Measurements from ENCODE around the gene FKBP5. TPM values are rescaled to one million over a fixed set of nuclear protein-coding genes. Genes with fewer than 3 reads are reported as not detected.
A peak's percentile ranks its signal among the peaks of the same experiment; 100 is the strongest.

FKBP5 gene
- total and polyA plus RNA-seq, 2 donors (not counting 3 experiments of a cell fraction or from before 2014, with no cell fraction given) = 16.7 to 56.8 TPM

GRCh38 chr6:35727231-35727934 lies 38.7 kb upstream of the FKBP5 start:
- peak overlapping the region in 2 of 3 experiments; percentile 40 to 58 for H3K4me3 ChIP-seq (replicated peaks in 1 of 3; ENCODE audit: insufficient read depth in 1 of 3, low read depth in 1 of 3, low read length in 3 of 3)
- DNase-seq (ENCODE audit: low read depth, low spot score) (peak; percentile 77), FAIRE-seq (no peak)
- intact Hi-C loops (cut with micrococcal nuclease) = no loop called here
- H2AFZ ChIP-seq (ENCODE audit: low read depth, low read length) = peak overlapping the region; percentile 53
- TF ChIP-seq CTCF (IDR thresholded peaks at IDR 0.05; ENCODE audit: extremely low read depth in 1 of 2, insufficient read depth in 1 of 2, low read depth in 1 of 2, low read length in 2 of 2) = no peak
- TF ChIP-seq MAX (IDR thresholded peaks at IDR 0.05; ENCODE audit: insufficient read depth, insufficient read length) = no peak
- no peak for TF ChIP-seq EZH2 (IDR thresholded peaks at IDR 0.05; ENCODE audit: borderline replicate concordance, low read depth, low read length, severe bottlenecking)
- TF ChIP-seq POLR2A (IDR thresholded peaks at IDR 0.05; ENCODE audit: low read depth, low read length) = no peak
- TF ChIP-seq FOS (IDR thresholded peaks at IDR 0.05; ENCODE audit: borderline replicate concordance, insufficient read depth, low read length) = no peak
- no peak for TF ChIP-seq GATA2 (IDR thresholded peaks at IDR 0.05; ENCODE audit: insufficient read depth, insufficient read length, low read depth, low read length)
- no peak for TF ChIP-seq JUN (IDR thresholded peaks at IDR 0.05; ENCODE audit: borderline replicate concordance, insufficient read depth, insufficient read length, low read depth)
- no peak for TF ChIP-seq POLR2AphosphoS5 (IDR thresholded peaks at IDR 0.05; ENCODE audit: insufficient read depth, low read depth, low read length)
- no peak for TF ChIP-seq MYC (IDR thresholded peaks at IDR 0.05; ENCODE audit: low read depth, low read length)
- H3K36me3 ChIP-seq (ENCODE audit: control insufficient read depth in 2 of 2, extremely low read depth in 1 of 2, insufficient read depth in 2 of 2, low read length in 2 of 2) = no peaks in the 10 kb centered on the region
- H3K9ac ChIP-seq (replicated peaks; ENCODE audit: extremely low read depth, insufficient read depth, low read length) = peak overlapping the region; percentile 84
- no peaks in the 10 kb centered on the region for H4K20me1 ChIP-seq (replicated peaks; ENCODE audit: control insufficient read depth, extremely low read depth, insufficient read depth, low read length)
- peak overlapping the region; percentile 85 for H3K27ac ChIP-seq (ENCODE audit: insufficient read depth, low read depth, low read length)
- no peaks in the 10 kb centered on the region for H3K27me3 ChIP-seq (ENCODE audit: control insufficient read depth in 2 of 2, insufficient read depth in 2 of 2, low read length in 2 of 2)
- dilution Hi-C loops (cut with MboI; ENCODE audit: extremely low pct_ligation_motif_present, low sequenced_read_pairs) = no loop called here
- ChIA-PET CTCF (interaction anchor here (0.6 to 3.8 kb wide), 11 partner anchors 9 to 205 kb away, joined by 3 to 38 read pairs (median 3); partner anchors contain the start of gene ARMC12), POLR2A (interaction anchor here (0.6 kb wide), 1 partner anchor 255 kb away, joined by 4 read pairs; no protein-coding TSS in a partner anchor)
- H3K9me1 ChIP-seq (replicated peaks; ENCODE audit: control insufficient read depth, extremely low read depth, insufficient read depth, low read length) = no peaks in the 10 kb centered on the region
- no peaks in the 10 kb centered on the region for H3K79me2 ChIP-seq (ENCODE audit: control insufficient read depth, insufficient read depth, low read length)
- H3K4me1 ChIP-seq (ENCODE audit: control insufficient read depth, extremely low read depth, insufficient read depth, low read length) = peaks cover 34% of the 10 kb centered on the region
- H3K9me3 ChIP-seq (replicated peaks; ENCODE audit: control insufficient read depth, insufficient read depth, low read length) = no peaks in the 10 kb centered on the region
- peak overlapping the region; percentile 71 for H3K4me2 ChIP-seq (ENCODE audit: insufficient read depth, low read length)
- BruUV-seq (replicated peaks) = no TSS peak
